Lower leg skin (tissue), 4 donors: ENCODE measurements around the gene HERPUD1. TPM values are rescaled to one million over a fixed set of nuclear protein-coding genes. Genes with fewer than 3 reads are reported as not detected.

Source experiments
- DNase-seq, 2 donors: peaks; one replicate each; pipeline ENCODE4 v3.0.0-alpha.2; 2019; ENCODE audit warnings: low spot score in 2 of 2
- H3K4me3 ChIP-seq: fragments of 200-600 bp; sonication (generic); 2 replicates; pipeline ENCODE4 v1.5.1; 2017; ENCODE audit warnings: mild to moderate bottlenecking, low read depth; ENCODE audit not compliant: poor library complexity, severe bottlenecking
- POLR2A ChIP-seq, 2 donors: fragments of 450-650 bp; IDR thresholded peaks; one replicate each; pipeline ENCODE4 v1.6.1; 2016 to 2017; ENCODE audit warnings: antibody characterized with exemption in 2 of 2, mild to moderate bottlenecking in 1 of 2, moderate library complexity in 1 of 2
- WGBS, 2 donors: methylation state at CpG; one replicate each; pipeline ENCODE4 v1.1.5; 2018; 5-methylcytosine and 5-hydroxymethylcytosine counted together
- intact Hi-C: fragments of 100-400 bp; cut with DNase I; formaldehyde crosslinking; loops from one replicate; pipeline ENCODE4 v1.15.0; 2023; ENCODE audit warnings: low total_unique reads
- total RNA-seq, 4 donors: library from RNA; depleted of rRNA; stranded (reverse); fragments of >200 nt; gene quantifications; one replicate each; pipeline ENCODE4 v1.1.0, GENCODE V29; 2016
- TF ChIP-seq, protein P1 (sequence below), 3 donors: fragments of 450-650 bp; IDR thresholded peaks; one replicate each; pipeline ENCODE4 v1.5.1; 2016; ENCODE audit warnings: antibody characterized with exemption in 3 of 3, mild to moderate bottlenecking in 3 of 3, moderate library complexity in 2 of 3

Gene HERPUD1
- total RNA-seq, 4 donors from 2014 or later: 136 to 165 (median 158) TPM

DNA sequence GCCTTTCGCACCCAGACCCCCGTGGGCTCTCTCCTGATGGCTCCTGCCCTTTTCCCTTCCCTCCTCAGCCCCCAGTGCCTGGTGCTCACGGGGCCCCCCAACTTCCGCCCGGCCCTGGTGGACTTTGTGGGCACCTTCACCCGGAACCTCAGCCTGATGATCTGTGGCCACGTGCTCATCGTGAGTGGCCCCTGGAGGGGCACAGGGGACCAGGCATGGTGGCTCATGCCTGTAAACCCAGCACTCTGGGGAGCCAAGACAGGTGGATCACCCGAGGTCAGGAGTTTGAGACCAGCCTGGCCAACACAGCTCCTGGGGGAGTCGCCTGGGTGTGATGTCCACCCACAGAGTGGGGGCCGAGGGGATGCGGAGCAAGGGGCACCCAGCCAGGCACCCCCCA lies 45.6 kb upstream of the HERPUD1 start:
- no peak for DNase-seq
- 93 to 95% methylated on average over 7 to 12 of the region's 12 CpGs for WGBS, 2 donors
- H3K4me3 ChIP-seq: no peak overlapping the region
- intact Hi-C loops: no loop called here
- TF ChIP-seq POLR2A (IDR thresholded peaks at IDR 0.05): no peak
- TF ChIP-seq, protein P1, sequence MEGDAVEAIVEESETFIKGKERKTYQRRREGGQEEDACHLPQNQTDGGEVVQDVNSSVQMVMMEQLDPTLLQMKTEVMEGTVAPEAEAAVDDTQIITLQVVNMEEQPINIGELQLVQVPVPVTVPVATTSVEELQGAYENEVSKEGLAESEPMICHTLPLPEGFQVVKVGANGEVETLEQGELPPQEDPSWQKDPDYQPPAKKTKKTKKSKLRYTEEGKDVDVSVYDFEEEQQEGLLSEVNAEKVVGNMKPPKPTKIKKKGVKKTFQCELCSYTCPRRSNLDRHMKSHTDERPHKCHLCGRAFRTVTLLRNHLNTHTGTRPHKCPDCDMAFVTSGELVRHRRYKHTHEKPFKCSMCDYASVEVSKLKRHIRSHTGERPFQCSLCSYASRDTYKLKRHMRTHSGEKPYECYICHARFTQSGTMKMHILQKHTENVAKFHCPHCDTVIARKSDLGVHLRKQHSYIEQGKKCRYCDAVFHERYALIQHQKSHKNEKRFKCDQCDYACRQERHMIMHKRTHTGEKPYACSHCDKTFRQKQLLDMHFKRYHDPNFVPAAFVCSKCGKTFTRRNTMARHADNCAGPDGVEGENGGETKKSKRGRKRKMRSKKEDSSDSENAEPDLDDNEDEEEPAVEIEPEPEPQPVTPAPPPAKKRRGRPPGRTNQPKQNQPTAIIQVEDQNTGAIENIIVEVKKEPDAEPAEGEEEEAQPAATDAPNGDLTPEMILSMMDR (IDR thresholded peaks at IDR 0.05): no peak

DNA sequence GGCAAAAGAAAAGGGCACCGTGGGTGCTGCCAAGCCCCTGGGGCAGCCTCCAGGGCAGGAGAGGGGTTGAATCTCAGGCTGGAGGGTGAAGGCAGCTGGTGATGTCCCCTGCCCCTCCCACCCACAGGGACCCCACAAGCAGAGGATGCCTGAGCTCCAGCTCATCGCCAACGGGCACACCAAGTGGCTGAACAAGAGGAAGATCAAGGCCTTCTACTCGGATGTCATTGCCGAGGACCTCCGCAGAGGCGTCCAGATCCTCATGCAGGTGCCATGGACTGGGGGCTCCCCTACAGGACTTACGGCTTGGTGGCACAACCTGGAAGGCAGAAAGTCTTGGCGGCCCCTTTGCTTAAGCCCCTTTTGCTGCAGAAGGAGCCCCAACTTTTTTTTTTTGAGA lies 45.1 kb upstream of the HERPUD1 start:
- TF ChIP-seq, protein P1 (IDR thresholded peaks at IDR 0.05): no peak
- no peak for TF ChIP-seq POLR2A (IDR thresholded peaks at IDR 0.05)
- 79 to 81% methylated on average over 8 to 9 of the region's 9 CpGs for WGBS, 2 donors
- H3K4me3 ChIP-seq: no peak overlapping the region
- no peak for DNase-seq
- intact Hi-C loops: no loop called here

DNA sequence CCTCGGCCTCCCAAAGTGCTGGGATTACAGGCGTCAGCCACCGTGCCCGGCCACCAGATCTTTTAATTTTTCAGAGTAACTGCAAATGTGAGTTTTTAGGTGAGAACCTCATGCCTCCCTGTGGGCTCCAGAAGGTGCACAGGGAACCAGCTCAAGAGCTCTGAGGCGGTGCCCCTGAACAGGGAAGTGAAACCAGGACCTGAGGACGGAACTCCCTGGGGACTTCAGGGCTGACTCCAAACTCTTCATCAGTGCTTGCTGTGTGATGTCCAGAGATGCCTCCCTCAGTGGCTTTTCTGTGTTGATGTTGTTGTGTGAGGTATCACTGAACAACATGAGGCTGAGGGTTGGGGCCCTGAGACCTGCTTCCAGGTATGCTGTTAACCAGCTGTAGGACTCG lies 43.1 kb upstream of the HERPUD1 start:
- WGBS, 2 donors: 85 to 93% methylated on average over 7 of the region's 7 CpGs
- no peak for DNase-seq
- TF ChIP-seq POLR2A (IDR thresholded peaks at IDR 0.05): no peak
- TF ChIP-seq, protein P1 (IDR thresholded peaks at IDR 0.05): no peak
- intact Hi-C loops: no loop called here
- H3K4me3 ChIP-seq: no peak overlapping the region

DNA sequence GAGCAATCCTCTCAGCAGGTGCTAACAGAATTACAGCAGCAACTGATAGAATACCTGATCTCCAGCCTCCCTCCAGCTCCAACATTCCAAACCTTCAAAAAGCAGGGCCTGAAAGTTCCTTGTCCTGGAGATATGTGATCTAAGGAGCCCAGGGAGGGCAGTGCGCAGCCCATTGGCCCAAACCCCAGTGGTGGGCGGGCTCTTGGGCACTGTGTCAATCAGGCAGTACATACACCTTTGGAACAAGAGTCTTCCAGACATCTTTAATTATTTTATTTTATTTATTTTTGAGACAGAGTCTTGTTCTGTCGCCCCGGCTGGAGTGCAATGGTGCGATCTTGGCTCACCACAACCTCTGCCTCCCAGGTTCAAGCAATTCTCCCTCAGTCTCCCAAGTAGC lies 42.7 kb upstream of the HERPUD1 start:
- TF ChIP-seq, protein P1 (IDR thresholded peaks at IDR 0.05): no peak
- TF ChIP-seq POLR2A (IDR thresholded peaks at IDR 0.05): no peak
- no peak overlapping the region for H3K4me3 ChIP-seq
- no peak for DNase-seq
- 93 to 95% methylated on average over 5 of the region's 5 CpGs for WGBS, 2 donors
- intact Hi-C loops: no loop called here

DNA sequence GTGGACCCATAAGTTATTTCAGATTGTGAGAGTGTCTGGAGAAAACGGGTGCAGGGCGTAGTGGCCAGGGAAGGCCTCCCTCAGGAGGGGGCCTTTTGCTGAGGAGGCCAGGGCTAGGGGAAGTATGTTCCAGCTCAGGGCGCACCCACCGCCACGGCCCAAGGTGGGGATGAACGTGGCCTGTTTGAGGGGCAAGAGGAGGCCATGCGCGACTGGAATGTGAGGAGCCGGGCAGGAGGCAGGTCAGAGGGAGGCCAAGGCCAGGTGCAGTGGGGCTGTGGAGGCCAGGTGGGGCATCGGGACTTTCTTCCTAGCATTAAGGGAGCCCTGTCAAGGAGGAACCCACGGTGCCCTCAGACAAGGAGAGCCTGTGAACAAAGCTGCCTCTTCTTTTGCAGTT lies 40.3 kb upstream of the HERPUD1 start:
- WGBS, 2 donors: 79 to 81% methylated on average over 11 of the region's 11 CpGs
- intact Hi-C loops: no loop called here
- DNase-seq: no peak
- H3K4me3 ChIP-seq: no peak overlapping the region
- TF ChIP-seq POLR2A (IDR thresholded peaks at IDR 0.05): no peak
- TF ChIP-seq, protein P1 (IDR thresholded peaks at IDR 0.05): no peak

DNA sequence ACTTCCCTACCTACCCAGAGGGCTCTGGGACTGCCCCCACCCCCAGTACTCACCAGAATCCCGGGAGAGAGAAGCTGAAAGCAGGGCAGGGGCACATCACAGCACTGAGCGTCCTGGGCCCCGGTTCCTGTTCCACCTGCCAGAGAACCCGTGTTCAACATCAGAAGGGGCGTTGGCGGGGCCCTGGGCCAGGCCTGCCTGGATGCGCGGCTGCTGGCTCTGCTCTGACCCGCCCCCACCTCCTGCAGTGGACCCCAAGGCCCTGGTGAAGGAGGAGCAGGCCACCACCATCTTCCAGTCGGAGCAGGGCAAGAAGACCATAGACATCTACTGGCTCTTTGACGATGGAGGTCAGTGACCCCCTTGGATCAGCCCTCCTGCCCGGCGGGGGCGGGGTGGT lies 39.2 kb upstream of the HERPUD1 start:
- no peak for DNase-seq
- no peak overlapping the region for H3K4me3 ChIP-seq
- WGBS, 2 donors: 79 to 81% methylated on average over 8 to 13 of the region's 14 CpGs
- intact Hi-C loops: no loop called here
- TF ChIP-seq, protein P1 (IDR thresholded peaks at IDR 0.05): no peak
- TF ChIP-seq POLR2A (IDR thresholded peaks at IDR 0.05): no peak
